SKM-1 (cell line): ENCODE measurements around the gene ZNF787.
"Not testable (repeated sequence)": the region's sequence is repeated elsewhere in the genome, so short reads cannot be mapped to it uniquely, and the experiment has no call there.

Experiments
- DNase-seq: peaks from one replicate; lab custom pipeline; 2025; ENCODE audit not compliant: unreplicated experiment; lab: John Stamatoyannopoulos, UW

The ZNF787 gene

DNA sequence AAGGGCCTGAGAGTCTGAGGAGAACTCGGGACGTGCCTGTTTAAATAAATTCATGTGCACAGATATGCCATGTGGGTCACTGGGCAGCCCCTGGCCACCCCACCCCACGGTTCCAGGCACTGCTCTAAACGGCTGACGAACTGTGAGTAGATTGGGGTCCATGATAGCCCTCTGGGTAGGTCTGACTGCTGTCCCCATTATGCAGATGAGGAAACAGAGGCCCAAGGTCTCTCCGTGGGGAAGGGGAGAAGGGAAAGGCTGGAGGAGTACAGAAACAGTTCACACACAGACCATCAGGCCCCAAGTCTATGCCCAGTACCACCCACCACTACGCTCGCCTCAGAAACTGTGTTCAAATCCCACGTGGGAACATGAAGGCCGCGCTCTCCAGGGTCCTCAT is 14.1 kb downstream of the ZNF787 start:
- no peak for DNase-seq

DNA sequence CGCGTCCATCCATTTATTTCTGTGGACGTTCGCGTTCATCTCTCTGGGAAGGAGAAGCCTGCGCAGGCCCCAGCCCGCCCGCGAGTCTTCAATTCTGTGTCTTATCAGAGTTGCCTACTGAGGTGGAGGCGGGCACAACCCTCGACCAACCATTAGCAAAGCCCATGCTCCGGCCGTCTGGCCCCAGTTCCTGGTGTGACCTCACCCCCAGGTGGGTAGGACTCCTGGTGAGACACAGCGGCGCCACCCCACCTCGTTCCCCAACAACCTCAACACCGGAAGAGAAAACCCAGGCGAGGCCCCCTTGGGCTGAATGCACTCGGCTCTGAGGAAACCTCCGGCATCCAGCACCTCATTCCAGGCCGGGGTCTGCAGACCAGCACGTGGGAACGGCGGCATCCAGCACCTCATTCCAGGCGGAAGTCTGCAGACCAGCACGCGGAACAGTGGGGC is 14.7 kb downstream of the ZNF787 start:
- no peak for DNase-seq

DNA sequence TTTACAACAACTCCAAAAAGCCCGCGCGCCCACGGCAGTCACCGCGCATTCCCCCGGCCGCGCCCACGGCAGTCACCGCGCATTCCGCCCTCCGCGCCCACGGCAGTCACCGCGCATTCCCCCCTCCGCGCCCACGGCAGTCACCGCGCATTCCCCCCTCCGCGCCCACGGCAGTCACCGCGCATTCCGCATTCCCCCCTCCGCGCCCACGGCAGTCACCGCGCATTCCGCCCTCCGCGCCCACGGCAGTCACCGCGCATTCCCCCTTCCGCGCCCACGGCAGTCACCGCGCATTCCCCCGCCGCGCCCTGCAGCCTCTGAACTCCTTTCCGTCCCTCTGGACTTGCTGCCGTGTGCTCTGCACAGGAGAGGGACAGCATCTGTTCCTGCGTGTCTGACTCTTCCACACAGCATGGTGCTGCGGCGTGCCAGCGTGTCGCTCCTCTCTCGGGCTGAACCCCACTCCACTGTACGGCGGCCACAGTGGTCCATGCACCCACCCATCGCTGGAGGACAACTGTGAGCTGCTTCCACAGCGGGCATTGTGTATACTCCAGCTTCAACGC is 15.2 kb downstream of the ZNF787 start:
- DNase-seq = not testable (repeated sequence)

DNA sequence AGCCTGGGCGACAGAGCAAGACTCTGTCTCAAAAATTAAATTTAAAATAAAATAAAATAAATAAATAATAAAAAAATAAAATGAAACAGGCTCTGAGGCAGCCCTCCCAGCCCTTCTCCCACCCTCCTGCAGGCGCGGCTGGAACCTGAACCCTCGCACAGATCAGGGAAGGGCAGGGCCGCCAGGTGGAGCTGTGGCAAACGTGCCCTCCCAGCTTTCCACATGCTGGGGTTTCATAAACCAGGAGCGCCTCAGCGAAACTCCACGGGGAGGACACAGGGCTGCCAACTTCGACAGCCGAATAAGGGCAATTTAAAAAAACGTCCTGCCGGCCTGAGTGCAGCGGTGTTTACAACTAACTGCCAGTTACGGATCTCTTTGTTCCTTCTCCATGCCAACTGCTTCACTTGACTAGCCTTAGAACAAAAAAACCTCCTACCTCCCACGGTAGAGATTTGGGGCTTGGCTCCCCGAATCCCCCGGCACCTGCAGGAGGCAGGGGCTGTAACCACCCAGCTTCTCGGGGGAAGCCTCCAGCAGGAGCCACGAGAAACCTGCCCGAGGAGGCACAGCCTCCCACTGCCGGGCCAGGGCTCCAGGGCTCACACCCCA is 15.9 kb downstream of the ZNF787 start:
- DNase-seq = no peak

DNA sequence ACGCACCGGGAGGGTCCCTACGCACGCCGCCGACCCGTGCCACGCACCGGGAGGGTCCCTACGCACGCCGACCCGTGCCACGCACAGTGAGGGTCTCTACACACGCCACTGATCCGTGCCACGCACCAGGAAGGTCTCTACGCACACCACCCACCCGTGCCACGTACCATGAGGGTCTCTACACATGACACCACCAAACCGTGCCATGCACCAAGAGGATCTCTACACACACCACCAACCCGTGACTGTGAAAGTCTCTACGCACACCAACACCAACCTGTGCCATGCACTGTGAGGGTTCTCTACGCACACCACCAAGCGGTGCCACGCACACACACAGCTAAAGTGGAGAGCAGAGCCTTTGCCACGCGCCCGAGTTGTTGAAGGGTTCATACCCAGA is 16.7 kb downstream of the ZNF787 start:
- DNase-seq = no peak

DNA sequence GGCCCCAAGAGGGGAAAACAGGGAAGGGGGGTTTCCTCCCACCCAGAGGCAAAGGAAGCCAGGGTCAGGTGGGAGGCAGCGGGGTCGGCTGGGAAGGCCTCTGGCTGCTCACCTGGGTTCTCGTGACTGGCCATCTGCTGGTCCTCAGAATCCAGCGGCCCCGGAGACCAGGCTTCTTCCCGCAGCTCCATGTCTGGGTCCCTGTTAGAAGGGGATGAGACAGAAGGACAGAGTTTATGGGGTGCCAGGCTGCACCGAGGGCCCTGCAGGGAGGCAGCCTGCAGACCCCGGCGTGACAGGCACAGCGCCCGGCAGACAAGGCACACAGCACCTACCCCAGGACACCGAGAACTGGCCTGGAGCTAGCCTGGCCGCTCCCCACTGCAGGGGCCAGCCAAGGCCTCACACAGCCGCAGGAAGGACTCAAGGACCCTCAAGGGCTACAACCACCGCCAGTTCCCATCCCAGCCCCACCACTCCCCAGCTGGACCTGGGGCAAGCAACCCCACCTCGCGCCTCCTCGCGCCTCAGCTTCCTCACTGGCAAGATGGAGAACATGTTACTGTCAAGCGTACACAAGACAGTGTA is 18.0 kb downstream of the ZNF787 start:
- DNase-seq = no peak

DNA sequence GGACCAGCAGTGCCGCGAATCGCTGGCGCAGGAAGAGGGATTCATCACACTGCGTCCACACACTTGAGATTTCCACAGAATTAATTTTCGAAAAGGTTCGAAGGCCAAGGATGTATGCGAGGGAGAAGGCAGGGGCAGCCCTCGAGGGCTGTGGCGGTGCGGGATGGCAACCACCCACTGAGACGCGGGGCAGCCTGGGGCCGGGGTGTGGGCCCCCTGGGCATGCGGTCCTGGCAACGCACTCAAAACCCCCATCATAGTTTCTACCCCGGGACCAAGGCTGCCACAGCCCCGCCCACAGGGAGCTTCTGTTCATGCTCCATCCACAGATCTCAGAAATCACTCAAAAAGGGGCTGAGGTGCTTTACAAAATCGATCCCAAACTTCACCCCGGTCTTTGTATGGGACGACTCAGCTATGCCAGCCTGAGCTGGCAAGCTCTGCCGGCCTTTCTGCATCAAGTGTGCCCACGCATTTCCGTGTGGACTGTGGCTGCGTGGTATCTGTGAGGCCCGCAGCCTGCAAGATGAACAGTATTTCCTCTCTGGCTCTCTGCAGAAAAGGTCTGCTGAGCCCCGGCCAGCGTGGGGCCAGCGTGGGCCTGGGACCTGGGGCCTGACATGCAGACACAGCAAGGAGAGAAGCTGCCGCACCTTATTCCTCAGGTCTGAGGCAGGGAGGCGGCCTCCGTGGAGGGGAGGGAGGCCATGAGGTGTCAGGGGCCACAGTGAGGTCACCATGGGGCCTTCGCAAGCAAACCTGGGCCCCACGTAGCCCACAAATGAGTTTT is 19.2 kb downstream of the ZNF787 start:
- DNase-seq = no peak

DNA sequence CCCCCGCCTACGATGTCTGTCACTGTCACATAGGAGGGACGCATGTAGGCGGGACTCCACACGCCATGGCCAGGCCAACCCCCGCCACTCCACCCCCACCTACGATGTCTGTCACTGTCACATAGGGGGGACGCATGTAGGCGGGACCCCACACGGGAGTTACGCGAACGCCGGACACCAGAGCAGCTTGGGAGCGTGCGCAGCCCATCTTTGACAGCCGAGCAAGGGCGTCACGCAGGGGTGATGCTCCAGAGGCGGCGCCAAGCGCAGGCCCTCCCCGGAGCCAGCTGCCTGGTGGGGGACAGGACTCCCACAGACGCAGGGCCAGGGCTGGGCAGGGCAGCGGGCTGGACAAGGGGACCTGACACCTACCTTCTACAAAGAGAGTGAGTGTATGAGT is 20.0 kb downstream of the ZNF787 start:
- no peak for DNase-seq

DNA sequence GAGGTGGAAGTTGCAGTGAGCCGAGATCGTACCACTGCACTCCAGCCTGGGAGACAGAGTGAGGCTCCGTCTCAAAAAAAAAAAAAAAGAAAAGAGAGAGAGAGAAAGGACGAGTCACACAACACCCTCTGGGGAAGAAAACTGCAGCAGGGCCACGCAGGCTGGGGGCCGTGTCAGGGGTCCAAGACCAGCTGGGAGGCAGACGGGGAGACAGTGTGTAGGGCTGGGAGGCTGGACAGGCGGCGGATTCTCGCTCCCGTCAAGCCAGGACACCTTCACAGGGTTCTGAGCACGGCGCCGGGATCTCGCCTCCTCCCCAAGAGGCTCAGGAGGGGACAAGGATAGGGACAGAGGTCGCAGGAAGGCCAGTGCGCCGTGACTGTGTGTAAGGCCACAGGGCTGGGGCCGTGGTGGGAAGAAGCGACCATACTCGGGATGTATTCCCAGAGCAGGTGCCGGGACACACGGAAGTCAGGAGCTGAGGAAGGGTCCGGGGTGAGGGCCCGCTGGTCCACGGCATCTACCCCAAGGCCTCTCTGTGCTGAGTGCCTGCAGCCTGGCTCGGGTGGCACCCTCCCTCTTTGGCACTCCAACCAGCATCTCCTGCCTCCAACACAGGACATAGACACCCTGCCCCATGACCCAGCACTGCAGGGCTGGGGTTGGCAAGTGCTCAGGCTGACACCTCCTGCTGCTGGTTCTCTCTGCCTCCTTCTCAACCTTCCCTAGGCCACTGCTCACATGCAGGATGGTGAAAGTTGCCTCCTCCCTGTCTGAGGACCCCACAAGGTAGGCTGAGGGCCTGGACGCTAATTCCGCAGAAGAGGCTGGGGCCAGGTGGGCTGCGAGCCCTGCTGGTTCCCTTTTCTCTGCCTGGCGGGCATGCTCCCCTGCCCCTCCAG is 21.2 kb downstream of the ZNF787 start:
- DNase-seq = no peak

DNA sequence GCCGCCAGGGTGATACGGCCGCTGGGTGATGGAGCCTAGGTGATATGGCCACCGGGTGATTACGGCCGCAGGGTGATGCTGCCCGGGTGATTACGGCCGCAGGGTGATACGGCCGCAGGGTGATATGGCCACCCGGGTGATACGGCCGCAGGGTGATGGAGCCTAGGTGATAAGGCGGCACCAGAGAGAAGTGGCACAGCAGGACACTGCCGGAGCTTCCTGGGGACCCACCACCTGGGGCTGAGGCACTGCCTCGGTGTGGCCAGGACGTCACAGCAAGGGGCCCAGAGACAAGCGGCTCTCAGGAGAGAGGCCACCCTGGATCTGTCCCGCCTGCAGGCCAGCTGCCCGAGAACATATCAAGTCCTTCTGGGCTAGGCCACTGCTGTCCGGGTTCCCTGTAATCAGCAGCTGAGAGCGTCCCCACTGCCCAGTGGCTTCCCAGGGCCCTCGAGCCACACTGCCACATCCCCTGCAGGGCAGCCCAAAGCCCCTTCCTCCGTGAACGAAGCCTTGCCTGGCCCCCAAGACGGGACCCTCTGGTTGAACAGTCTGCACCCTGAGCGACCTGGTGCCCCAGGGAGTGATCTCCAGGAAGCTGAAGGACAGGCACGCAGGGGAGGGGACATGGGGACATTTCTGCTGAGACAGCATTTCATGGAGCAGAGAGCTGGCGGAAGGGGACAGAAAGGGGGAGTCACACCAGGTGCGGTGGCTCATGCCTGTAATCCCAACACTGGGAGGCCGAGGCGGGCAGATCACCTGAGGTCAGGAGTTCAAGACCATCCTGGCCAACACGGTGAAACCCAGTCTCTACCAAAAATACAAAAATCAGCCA is 22.1 kb downstream of the ZNF787 start:
- no peak for DNase-seq

DNA sequence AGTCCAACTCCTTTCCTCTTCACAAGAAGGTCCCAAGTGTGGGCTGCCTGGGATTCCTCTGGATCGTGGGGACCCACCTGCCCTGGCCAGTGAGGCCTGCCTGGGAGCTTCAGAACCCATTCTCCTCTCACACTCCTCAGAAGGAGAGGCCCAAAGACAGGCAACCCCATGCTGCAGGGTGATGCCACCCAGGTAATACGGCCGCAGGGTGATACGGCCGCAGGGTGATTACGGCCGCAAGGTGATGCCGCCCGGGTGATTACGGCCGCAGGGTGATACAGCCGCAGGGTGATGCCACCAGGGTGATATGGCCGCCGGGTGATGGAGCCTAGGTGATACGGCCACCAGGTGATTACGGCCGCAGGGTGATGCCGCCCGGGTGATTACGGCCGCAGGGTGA is 22.9 kb downstream of the ZNF787 start:
- not testable (repeated sequence) for DNase-seq

DNA sequence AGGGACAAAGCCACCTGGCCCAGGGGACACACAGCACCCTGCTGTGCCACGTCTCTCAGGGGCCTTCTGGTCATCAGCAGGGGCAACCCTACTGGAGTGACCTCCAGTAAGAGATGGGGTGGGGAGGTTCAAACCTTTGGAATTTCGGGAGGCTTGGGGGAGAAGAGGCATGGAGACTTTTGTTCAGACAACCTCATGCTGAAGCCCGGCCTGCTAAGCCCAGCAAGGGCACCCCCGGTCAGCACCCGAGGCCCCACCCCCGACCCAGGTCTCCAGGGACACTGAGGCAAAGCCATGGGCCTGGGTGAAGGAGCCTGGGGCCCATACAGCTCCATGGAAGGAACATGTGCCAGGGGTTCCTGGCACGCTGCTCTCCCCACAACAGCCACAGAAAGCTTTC is 23.3 kb downstream of the ZNF787 start:
- DNase-seq = no peak

DNA sequence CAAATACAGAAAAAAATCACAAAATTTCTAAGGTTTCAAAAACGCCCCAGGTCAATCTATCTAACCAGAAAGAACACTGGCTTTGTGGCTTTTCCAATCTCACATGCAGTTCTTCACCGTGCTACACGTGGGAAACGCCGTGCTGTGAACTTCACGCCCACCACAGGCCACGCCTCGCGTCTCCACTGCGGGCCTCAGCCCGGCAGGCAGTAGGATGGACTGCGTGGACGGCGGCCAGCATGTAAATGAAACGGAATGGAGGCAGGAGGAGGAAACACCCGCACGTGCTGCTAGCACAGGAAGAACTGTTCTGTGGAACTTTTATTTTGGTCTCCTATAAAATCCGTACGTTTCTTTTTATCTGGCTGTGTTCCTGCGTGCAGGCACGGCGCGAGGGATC is 23.8 kb downstream of the ZNF787 start:
- DNase-seq = no peak

DNA sequence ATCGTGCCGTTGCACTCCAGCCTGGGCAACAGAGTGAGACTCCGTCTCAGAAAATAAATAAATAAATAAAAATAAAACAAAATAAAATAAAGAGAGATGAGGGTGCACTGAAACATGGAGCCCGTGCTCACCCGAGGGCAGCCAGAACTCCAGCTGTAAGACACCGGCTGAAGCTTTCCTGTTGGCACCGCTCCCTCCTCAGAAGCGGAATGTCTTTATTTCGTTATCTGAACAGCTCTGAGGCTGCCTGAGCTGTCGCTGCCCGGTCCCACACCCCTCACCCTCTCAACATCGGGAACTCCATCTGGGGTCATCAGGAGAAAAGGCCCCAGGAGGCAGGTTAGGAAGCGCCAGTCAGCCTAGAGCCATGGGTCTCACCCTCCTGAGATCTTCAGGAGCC is 24.4 kb downstream of the ZNF787 start:
- no peak for DNase-seq

DNA sequence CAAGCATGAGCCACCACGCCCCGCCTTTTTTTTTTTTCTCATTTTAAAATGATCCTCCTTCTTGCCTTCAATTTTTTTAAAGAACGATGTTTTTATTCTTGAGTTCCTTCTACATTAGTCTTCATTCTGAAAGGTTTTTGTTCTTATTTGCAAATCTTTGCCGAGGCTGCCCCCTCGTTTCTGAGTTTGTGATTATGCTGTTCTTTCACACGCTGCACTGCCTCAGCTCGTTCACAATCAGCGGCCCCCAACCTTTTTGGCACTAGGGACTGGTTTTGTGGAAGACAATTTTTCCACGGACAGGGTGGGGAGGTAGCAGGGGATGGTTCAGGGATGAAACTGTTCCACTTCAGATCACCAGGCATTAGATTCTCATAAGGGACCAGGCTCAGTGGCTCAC is 26.6 kb downstream of the ZNF787 start:
- no peak for DNase-seq

DNA sequence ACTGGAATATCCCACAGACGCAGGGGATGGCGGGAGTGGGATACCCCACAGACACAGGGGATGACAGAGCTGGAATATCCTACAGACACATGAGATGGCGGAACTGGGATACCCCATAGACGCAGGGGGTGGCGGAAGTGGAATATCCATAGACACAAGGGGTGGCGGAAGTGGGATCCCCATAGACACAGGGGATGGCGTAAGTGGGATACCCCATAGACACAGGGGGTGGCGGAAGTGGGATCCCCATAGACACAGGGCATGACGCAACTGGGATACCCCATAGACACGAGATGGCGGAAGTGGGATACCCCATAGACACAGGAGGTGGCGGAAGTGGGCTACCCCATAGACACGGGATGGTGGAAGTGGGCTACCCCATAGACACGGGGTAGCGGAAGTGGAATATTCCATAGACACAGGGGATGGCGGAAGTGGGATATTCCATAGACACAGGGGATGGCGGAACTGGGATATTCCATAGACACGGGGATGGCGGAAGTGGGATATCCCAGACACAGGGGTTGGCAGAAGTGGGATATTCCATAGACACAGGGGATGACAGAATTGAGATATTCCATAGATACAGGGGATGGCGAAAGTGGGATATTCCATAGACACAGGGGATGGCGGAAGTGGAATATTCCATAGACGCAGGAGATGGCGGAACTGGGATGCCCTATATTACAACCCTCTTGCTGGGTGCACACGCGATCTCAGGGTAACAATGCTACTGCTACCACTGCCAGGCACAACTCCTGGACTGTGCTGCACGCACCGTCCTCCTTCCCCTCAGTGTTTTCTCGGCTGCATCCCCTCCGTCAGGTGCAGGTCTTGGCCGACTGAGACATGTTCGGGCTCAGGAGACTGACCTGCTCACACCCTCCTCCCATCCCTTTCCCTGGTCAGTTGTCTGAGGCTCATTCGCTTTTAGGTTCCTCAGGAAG is 28.1 kb downstream of the ZNF787 start:
- DNase-seq = no peak

DNA sequence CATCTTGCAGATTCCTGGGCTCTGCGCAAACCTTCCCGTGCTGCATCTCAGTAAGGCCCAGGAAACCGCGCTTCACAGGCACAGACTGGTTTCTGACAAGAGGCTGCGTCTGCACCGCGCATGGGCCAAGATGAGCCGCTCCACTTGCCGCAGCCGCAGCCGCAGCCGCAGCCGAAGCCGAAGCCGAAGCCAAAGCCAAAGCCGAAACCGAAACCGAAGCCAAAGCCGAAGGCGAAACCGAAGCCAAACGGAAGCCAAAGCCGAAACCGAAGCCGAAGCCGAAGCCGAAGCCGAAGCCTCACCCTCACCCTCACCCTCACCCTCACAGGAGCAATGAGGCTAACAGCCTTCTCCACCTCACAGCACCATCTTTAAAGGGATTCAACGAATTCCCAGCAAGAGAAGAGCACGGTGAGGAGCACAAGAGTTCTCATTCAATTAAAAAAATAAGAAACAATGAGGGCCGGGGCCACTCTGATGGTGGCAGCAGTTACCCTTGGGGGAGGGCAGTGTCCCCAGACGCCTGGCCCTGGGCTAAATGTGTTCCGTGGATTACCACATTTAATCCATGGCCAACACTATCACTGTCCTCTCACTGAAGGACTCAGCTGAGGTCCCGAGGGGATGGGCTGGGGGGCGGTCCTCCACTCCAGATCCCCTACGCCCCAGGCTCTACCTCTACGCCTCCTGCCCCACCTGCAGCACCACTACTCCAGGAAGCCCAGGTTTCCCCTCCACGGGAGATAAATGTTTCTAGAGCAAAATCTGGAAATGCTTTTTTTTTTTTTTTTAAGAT is 29.1 kb downstream of the ZNF787 start:
- no peak for DNase-seq

DNA sequence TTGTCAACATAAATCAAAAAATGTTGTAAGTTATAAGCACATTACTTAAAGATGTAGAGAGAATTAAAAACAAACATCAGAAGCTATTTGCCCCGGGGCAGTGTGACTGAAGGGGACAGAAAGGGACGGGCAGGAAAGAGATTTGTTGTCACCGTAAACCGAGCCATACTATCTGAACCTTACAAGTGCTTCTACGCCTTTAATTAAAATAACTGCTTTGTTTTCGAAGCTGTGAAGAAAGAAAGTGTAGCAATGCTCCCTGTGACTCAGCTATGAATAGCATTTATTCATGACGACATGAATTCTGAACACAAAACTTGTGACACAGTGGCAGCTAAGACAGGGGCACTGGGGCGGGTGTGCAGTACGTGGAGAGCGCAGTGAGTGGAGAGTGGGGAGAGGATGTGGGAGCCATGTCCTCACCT is 30.0 kb downstream of the ZNF787 start:
- no peak for DNase-seq
